Measurements from ENCODE around the gene RABEP2. TPM values are rescaled to one million over a fixed set of nuclear protein-coding genes. Genes with fewer than 3 reads are reported as not detected.

The RABEP2 gene
- total RNA-seq, 1 donor from 2014 or later, result 20.0 TPM

- Mint-ChIP-seq H3K9me3 (ENCODE audit: unreplicated experiment) (no peaks in the 10 kb centered on the region), H3K27ac (ENCODE audit: unreplicated experiment) (no peak overlapping the region)
- TF ChIP-seq, protein P1, sequence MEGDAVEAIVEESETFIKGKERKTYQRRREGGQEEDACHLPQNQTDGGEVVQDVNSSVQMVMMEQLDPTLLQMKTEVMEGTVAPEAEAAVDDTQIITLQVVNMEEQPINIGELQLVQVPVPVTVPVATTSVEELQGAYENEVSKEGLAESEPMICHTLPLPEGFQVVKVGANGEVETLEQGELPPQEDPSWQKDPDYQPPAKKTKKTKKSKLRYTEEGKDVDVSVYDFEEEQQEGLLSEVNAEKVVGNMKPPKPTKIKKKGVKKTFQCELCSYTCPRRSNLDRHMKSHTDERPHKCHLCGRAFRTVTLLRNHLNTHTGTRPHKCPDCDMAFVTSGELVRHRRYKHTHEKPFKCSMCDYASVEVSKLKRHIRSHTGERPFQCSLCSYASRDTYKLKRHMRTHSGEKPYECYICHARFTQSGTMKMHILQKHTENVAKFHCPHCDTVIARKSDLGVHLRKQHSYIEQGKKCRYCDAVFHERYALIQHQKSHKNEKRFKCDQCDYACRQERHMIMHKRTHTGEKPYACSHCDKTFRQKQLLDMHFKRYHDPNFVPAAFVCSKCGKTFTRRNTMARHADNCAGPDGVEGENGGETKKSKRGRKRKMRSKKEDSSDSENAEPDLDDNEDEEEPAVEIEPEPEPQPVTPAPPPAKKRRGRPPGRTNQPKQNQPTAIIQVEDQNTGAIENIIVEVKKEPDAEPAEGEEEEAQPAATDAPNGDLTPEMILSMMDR (IDR thresholded peaks at IDR 0.05), result no peak
Measured at GRCh38 chr16:28905800-28906372, 19.2 kb downstream of the RABEP2 start.

GRCh38 chr16:28905229-28905754 lies 19.7 kb downstream of the RABEP2 start:
- Mint-ChIP-seq H3K27me3 (ENCODE audit: unreplicated experiment) (no peaks in the 10 kb centered on the region), H3K27ac (ENCODE audit: unreplicated experiment) (no peak overlapping the region), H3K9me3 (ENCODE audit: unreplicated experiment) (no peaks in the 10 kb centered on the region), H3K4me1 (ENCODE audit: unreplicated experiment) (no peaks in the 10 kb centered on the region), H3K36me3 (ENCODE audit: unreplicated experiment) (peaks cover 3% of the 10 kb centered on the region), H3K4me3 (ENCODE audit: unreplicated experiment) (no peak overlapping the region)
- no peak for DNase-seq (ENCODE audit: extremely low spot score, unreplicated experiment)
- TF ChIP-seq, protein P1 (IDR thresholded peaks at IDR 0.05), result no peak

More at GRCh38 chr16:28905800-28906372, 19.2 kb downstream of the RABEP2 start:
- H3K36me3 Mint-ChIP-seq (ENCODE audit: unreplicated experiment), result peaks cover 3% of the 10 kb centered on the region
- DNase-seq (ENCODE audit: extremely low spot score, unreplicated experiment), result no peak
- no peaks in the 10 kb centered on the region for H3K27me3 Mint-ChIP-seq (ENCODE audit: unreplicated experiment)
- H3K4me3 Mint-ChIP-seq (ENCODE audit: unreplicated experiment), result no peak overlapping the region
- H3K4me1 Mint-ChIP-seq (ENCODE audit: unreplicated experiment), result no peaks in the 10 kb centered on the region

DNA sequence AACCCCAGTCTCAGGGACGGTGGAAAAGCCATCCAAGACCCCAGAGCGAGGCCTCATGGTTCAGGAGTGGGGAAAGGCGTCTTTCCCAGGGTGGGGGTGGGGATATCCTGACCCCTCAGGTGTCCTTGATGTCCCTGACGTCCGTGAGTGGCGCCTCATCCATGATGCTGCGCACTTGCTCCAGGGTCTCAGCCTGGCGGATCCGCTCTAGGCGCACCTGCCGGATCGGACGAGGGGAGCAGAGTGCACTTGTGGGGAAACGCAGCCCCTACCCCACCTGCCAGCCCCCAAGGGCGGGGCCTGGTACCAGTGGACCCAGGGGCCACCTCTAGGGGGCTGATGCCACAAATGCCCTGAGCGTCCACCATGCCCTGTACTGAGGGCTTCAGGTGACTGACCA lies 20.2 kb downstream of the RABEP2 start:
- Mint-ChIP-seq H3K4me1 (ENCODE audit: unreplicated experiment) (no peaks in the 10 kb centered on the region), H3K4me3 (ENCODE audit: unreplicated experiment) (no peak overlapping the region), H3K36me3 (ENCODE audit: unreplicated experiment) (peaks cover 2% of the 10 kb centered on the region), H3K27me3 (ENCODE audit: unreplicated experiment) (no peaks in the 10 kb centered on the region), H3K9me3 (ENCODE audit: unreplicated experiment) (no peaks in the 10 kb centered on the region), H3K27ac (ENCODE audit: unreplicated experiment) (no peak overlapping the region)
- no peak for DNase-seq (ENCODE audit: extremely low spot score, unreplicated experiment)
- TF ChIP-seq, protein P1 (IDR thresholded peaks at IDR 0.05), result no peak

- Mint-ChIP-seq H3K4me1 (ENCODE audit: unreplicated experiment) (no peaks in the 10 kb centered on the region), H3K27me3 (ENCODE audit: unreplicated experiment) (no peaks in the 10 kb centered on the region), H3K4me3 (ENCODE audit: unreplicated experiment) (no peak overlapping the region), H3K36me3 (ENCODE audit: unreplicated experiment) (peaks cover 2% of the 10 kb centered on the region), H3K9me3 (ENCODE audit: unreplicated experiment) (no peaks in the 10 kb centered on the region), H3K27ac (ENCODE audit: unreplicated experiment) (no peak overlapping the region)
- DNase-seq (ENCODE audit: extremely low spot score, unreplicated experiment), result no peak
- TF ChIP-seq, protein P1 (IDR thresholded peaks at IDR 0.05), result no peak
Measured at GRCh38 chr16:28904363-28904762, 20.7 kb downstream of the RABEP2 start.

DNA sequence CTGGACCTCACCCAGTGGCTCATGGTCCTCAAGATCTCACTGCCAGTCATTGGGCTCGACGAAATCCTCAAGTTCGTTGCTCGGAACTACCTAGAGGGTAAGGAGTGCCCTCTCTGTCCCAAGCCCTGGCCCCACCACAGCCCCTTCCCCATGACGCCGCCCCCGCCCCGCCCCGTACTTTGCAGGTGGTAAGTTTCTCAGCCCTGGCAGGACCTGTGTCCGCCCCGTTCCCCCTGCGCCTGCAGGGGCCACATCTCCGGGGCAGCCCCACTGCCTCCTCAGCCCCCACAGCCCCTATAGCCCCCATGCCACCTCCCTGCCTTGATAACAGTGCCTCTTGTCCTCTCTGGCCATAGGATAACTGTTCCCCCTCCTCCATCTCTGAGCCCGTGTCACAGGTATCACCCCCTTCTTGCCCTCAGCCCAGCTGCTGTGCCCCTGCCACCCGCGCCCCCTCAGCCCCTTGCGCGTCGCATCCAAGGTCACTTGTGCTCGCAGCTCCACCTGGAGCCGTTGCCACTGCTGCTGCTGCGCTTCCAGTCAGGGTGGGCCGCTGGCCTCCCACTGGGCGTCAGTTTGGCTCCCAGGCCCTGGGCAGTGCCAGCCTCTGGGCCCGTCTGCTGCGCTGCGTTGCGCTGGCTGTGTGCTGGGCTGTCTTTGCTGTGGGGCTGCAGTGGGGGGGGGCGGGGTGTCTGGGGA lies 21.5 kb downstream of the RABEP2 start:
- TF ChIP-seq, protein P1 (IDR thresholded peaks at IDR 0.05), result no peak
- no peak for DNase-seq (ENCODE audit: extremely low spot score, unreplicated experiment)
- Mint-ChIP-seq H3K36me3 (ENCODE audit: unreplicated experiment) (peaks cover under 1% of the 10 kb centered on the region), H3K27me3 (ENCODE audit: unreplicated experiment) (no peaks in the 10 kb centered on the region), H3K9me3 (ENCODE audit: unreplicated experiment) (no peaks in the 10 kb centered on the region), H3K27ac (ENCODE audit: unreplicated experiment) (no peak overlapping the region), H3K4me1 (ENCODE audit: unreplicated experiment) (no peaks in the 10 kb centered on the region), H3K4me3 (ENCODE audit: unreplicated experiment) (no peak overlapping the region)

All from osteocyte (in vitro differentiated cells).